ENCODE data around the gene IL17C.

IL17C gene

GRCh38 chr16:88599825-88600538 is 38.4 kb upstream of the IL17C start:
- DNase-seq (ENCODE audit: low read depth) = no peak
- no peak overlapping the region for H3K4me3 ChIP-seq (ENCODE audit: control insufficient read depth, low read depth, low read length)
- TF ChIP-seq, protein P1, sequence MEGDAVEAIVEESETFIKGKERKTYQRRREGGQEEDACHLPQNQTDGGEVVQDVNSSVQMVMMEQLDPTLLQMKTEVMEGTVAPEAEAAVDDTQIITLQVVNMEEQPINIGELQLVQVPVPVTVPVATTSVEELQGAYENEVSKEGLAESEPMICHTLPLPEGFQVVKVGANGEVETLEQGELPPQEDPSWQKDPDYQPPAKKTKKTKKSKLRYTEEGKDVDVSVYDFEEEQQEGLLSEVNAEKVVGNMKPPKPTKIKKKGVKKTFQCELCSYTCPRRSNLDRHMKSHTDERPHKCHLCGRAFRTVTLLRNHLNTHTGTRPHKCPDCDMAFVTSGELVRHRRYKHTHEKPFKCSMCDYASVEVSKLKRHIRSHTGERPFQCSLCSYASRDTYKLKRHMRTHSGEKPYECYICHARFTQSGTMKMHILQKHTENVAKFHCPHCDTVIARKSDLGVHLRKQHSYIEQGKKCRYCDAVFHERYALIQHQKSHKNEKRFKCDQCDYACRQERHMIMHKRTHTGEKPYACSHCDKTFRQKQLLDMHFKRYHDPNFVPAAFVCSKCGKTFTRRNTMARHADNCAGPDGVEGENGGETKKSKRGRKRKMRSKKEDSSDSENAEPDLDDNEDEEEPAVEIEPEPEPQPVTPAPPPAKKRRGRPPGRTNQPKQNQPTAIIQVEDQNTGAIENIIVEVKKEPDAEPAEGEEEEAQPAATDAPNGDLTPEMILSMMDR (IDR thresholded peaks at IDR 0.05; ENCODE audit: control insufficient read depth, insufficient read depth, low read depth, low read length, missing control alignments) = no peak

- DNase-seq (ENCODE audit: low read depth) = no peak
- TF ChIP-seq, protein P1 (IDR thresholded peaks at IDR 0.05; ENCODE audit: control insufficient read depth, insufficient read depth, low read depth, low read length, missing control alignments) = no peak
- no peak overlapping the region for H3K4me3 ChIP-seq (ENCODE audit: control insufficient read depth, low read depth, low read length)
Observed at GRCh38 chr16:88600539-88600896, 37.9 kb upstream of the IL17C start.

DNA sequence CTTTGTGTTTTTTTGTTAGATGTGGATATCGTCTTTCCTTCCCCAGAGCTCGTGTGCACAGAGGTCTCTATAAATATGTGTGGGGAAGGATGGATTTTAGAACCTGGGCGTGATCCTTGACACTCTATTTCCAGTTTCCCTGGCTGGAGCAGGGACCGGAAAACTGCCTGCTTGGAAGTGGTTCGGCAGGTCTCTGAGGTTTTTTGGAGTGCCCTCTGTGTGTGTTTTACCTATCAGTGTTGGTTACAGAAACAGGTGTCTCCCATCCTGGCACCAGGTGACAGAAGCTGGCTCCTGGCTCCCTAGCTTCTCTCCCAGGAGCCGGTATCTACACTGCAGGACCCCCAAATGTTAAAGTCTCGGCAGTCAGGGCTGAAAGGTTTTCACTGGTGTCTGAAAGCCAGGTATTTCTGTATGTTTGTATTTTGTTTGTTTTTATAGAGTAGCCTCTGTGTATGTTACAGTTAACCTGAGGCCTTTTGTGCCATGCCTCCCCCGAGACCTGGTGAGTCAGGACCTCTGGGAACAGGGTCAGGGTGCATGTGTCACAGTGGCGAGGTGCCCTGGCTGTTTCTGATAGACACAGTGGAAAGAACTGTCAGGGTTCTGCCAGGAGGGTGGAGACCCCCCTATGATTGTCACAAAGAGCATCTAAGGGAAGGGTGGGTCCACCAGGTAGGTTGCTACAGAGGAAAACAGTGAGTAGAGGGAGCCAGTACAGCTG is 36.9 kb upstream of the IL17C start:
- TF ChIP-seq, protein P1 (IDR thresholded peaks at IDR 0.05; ENCODE audit: control insufficient read depth, insufficient read depth, low read depth, low read length, missing control alignments) = no peak
- no peak for DNase-seq (ENCODE audit: low read depth)
- no peak overlapping the region for H3K4me3 ChIP-seq (ENCODE audit: control insufficient read depth, low read depth, low read length)

- TF ChIP-seq, protein P1 (IDR thresholded peaks at IDR 0.05; ENCODE audit: control insufficient read depth, insufficient read depth, low read depth, low read length, missing control alignments) = no peak
- DNase-seq (ENCODE audit: low read depth) = no peak
- no peak overlapping the region for H3K4me3 ChIP-seq (ENCODE audit: control insufficient read depth, low read depth, low read length)
Observed at GRCh38 chr16:88602091-88602490, 36.3 kb upstream of the IL17C start.

GRCh38 chr16:88605186-88606147 is 32.9 kb upstream of the IL17C start:
- TF ChIP-seq, protein P1 (IDR thresholded peaks at IDR 0.05; ENCODE audit: control insufficient read depth, insufficient read depth, low read depth, low read length, missing control alignments) = no peak
- DNase-seq (ENCODE audit: low read depth) = no peak
- H3K4me3 ChIP-seq (ENCODE audit: control insufficient read depth, low read depth, low read length) = no peak overlapping the region

GRCh38 chr16:88606148-88606757 is 32.1 kb upstream of the IL17C start:
- TF ChIP-seq, protein P1 (IDR thresholded peaks at IDR 0.05; ENCODE audit: control insufficient read depth, insufficient read depth, low read depth, low read length, missing control alignments) = no peak
- no peak overlapping the region for H3K4me3 ChIP-seq (ENCODE audit: control insufficient read depth, low read depth, low read length)
- DNase-seq (ENCODE audit: low read depth) = no peak
